ENCODE results near the gene TBKBP1.

The TBKBP1 gene

DNA sequence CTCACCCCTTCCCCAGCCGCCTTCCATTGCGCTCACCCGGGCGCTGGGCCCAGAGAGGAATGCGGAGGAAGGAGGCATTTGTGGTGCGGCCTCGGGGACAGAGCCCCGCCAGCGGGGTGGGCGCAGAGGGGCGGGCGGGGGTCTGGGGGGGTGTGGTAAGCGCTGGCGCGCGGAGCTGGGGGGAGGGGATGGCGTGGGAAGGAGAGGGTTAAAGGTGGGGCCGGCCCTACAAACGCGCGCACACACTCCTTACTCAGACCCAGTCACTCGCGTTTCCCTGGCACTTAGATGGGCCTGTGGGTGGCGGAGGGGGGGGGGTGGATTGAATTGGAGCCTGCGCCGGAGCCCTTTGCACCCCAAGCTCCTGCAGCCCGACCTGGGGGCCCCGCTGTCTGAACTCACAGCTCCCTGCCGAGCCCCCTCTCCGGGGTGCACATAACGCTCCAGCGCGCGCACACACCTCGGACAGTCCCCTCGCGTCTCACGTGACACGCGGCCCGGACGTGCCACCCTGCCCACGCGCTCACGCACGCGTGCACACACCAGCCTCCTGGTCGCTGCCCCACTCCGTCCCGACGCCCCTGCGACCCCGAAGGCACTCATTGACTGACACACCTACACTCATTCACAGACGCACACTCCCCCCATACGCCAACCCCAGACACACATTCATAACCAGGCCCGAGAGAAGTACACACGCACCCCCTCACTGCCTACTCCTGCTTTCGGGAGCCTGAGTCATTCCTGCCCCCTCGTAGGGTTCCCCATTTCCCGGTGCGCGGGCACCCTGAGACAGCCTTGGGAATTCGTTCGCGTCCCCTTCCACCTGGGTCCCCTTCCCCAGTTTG lies 844 bp downstream of the TBKBP1 start:
- H3K9ac ChIP-seq (ENCODE audit: low read length), result no peak overlapping the region
- peaks cover 10% of the 10 kb centered on the region for H3K36me3 ChIP-seq (ENCODE audit: insufficient read depth, low read length)
- no peaks in the 10 kb centered on the region for H3K27me3 ChIP-seq (ENCODE audit: control insufficient read depth in 1 of 2, insufficient read depth in 2 of 2, low read length in 2 of 2)
- peak overlapping the region; percentile 73 to 77 for H3K4me3 ChIP-seq (ENCODE audit: low read depth in 1 of 2, low read length in 2 of 2)
- no peaks in the 10 kb centered on the region for H3K9me3 ChIP-seq (ENCODE audit: low read length)
- peak overlapping the region; percentile 68 for H3K27ac ChIP-seq (ENCODE audit: low read depth, low read length)
- peaks cover 12% of the 10 kb centered on the region for H3K4me1 ChIP-seq (ENCODE audit: insufficient read depth, low read length)

DNA sequence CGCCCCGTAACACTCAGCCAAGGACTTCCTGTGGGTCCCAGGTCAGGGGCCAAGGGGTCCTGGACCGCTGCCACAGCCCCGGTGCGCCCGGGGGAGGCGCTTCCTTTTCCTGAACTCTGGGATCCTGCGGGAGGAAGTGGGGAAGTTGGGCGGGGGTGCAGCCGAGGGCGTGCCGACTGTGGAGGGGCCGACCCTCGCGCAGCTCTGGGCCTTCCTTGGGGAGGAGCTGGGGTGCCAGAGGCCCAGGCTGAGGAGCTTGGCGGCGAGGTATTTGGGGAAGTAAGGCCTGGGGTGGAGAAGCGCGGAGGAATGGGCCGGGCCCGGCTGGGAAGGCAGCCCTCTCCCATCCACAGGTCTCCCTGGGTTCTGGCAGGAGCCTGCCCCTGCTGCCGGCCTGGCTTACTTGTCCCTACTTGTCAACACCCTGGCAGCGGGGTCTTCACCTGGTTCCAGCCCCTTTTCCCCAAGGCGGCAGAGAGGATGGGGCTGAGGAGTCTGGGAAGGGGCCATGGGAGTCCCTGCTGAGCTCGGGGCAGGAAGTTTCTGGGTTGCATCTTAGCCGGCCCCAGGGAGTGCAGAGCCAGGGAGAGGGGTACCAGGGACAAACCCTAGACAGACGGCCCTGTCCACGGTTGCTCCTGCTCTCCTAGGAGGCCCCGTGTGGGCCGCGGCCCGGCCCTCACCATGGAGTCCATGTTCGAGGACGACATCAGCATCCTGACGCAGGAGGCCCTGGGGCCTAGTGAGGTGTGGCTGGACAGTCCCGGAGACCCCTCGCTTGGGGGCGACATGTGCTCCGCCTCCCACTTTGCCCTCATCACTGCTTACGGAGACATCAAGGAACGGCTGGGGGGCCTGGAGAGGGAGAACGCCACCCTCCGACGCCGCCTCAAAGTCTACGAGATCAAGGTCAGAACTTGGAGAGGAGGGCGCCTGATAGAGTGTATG lies 1.7 kb downstream of the TBKBP1 start:
- H3K4me1 ChIP-seq (ENCODE audit: insufficient read depth, low read length), result peaks cover 12% of the 10 kb centered on the region
- H3K27ac ChIP-seq (ENCODE audit: low read depth, low read length), result peak overlapping the region; percentile 68
- no peaks in the 10 kb centered on the region for H3K9me3 ChIP-seq (ENCODE audit: low read length)
- H3K27me3 ChIP-seq (ENCODE audit: control insufficient read depth in 1 of 2, insufficient read depth in 2 of 2, low read length in 2 of 2), result no peaks in the 10 kb centered on the region
- H3K4me3 ChIP-seq (ENCODE audit: low read depth in 1 of 2, low read length in 2 of 2), result peak overlapping the region; percentile 73 to 77
- H3K36me3 ChIP-seq (ENCODE audit: insufficient read depth, low read length), result peaks cover 14% of the 10 kb centered on the region
- H3K9ac ChIP-seq (ENCODE audit: low read length), result no peak overlapping the region

DNA sequence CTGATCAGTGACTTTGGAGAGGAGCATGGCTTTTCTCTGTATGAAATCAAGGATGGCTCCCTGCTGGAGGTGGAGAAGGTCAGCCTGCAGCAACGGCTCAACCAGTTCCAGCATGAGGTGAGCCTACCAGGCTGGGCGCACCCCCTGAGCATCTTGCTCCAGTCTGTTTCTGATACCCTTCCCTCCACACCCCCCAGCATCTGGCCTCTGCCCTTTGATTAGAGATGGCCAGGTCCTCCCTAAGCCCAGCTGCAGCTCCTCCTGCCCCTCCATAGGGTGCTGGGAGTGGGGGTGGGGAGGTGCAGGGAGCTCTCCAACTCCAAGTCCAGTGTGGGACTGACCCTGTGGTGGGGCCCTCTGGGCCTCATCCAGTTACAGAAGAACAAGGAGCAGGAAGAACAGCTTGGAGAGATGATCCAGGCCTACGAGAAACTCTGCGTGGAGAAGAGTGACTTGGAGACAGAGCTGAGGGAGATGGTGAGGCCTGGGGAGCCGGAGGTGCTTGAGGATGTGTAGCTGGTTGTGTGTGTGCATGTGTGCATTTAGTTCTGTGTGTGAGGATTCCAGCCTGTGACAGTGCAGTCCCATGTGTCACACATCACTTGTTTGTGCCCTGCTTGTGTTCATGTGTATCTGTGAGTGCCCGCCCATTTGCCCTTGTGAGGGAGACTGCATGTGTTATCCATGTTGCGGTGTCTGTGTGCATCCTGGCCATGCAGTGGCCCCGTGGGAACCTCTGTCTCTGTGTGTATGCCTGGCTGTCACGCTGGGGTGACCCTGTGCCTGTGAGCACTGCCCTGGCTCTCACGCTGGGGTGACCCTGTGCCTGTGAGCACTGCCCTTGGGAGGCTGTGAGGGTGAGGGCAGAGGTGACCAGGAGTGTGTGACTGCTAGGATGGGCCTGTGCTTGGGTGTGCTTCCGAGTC lies 3.0 kb downstream of the TBKBP1 start:
- H3K27me3 ChIP-seq (ENCODE audit: control insufficient read depth in 1 of 2, insufficient read depth in 2 of 2, low read length in 2 of 2), result no peaks in the 10 kb centered on the region
- H3K36me3 ChIP-seq (ENCODE audit: insufficient read depth, low read length), result peaks cover 15% of the 10 kb centered on the region
- H3K9me3 ChIP-seq (ENCODE audit: low read length), result no peaks in the 10 kb centered on the region
- H3K4me1 ChIP-seq (ENCODE audit: insufficient read depth, low read length), result peaks cover 12% of the 10 kb centered on the region
- no peak overlapping the region for H3K27ac ChIP-seq (ENCODE audit: low read depth, low read length)
- no peak overlapping the region for H3K4me3 ChIP-seq (ENCODE audit: low read depth in 1 of 2, low read length in 2 of 2)
- H3K9ac ChIP-seq (ENCODE audit: low read length), result no peak overlapping the region

DNA sequence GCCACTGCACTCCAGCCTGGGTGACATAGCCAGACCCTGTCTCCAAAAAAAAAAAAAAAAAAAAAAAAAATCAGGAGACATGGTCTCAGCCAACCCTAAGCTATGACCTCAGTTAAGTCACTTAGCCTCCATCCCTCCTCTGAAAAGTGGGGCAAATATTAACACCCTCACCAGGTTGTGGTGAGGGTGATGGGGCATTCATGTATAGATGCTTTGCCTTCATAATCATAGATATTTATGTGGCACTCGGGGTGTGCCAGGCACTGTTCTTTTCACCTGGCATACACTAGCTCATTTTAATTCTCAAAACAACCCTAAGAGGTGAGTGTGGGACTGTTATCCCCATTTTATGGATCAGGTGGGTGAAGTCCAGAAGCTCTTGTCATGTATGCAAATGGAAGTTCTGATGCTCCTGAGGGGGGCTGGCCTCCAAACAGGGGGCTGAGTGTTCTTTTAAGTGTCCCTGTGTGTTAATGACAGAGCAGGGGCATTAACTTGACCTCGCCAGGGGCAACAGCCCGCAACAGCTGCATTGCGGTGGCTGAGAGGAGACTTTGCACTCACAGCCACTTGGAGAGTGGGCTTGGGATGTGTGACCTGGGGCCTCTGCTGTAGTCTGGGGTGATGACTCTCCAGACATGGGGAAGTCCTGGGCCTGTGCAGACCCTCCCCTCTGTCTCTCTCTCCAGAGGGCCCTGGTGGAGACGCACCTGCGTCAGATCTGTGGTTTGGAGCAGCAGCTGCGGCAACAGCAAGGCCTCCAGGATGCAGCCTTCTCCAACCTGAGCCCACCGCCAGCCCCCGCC lies 4.1 kb downstream of the TBKBP1 start:
- Histone ChIP-seq H3K9ac (ENCODE audit: low read length) (no peak overlapping the region), H3K27ac (ENCODE audit: low read depth, low read length) (no peak overlapping the region), H3K27me3 (ENCODE audit: control insufficient read depth in 1 of 2, insufficient read depth in 2 of 2, low read length in 2 of 2) (no peaks in the 10 kb centered on the region), H3K9me3 (ENCODE audit: low read length) (no peaks in the 10 kb centered on the region), H3K4me3 (ENCODE audit: low read depth in 1 of 2, low read length in 2 of 2) (no peak overlapping the region), H3K4me1 (ENCODE audit: insufficient read depth, low read length) (peaks cover 8% of the 10 kb centered on the region), H3K36me3 (ENCODE audit: insufficient read depth, low read length) (peaks cover 15% of the 10 kb centered on the region)

DNA sequence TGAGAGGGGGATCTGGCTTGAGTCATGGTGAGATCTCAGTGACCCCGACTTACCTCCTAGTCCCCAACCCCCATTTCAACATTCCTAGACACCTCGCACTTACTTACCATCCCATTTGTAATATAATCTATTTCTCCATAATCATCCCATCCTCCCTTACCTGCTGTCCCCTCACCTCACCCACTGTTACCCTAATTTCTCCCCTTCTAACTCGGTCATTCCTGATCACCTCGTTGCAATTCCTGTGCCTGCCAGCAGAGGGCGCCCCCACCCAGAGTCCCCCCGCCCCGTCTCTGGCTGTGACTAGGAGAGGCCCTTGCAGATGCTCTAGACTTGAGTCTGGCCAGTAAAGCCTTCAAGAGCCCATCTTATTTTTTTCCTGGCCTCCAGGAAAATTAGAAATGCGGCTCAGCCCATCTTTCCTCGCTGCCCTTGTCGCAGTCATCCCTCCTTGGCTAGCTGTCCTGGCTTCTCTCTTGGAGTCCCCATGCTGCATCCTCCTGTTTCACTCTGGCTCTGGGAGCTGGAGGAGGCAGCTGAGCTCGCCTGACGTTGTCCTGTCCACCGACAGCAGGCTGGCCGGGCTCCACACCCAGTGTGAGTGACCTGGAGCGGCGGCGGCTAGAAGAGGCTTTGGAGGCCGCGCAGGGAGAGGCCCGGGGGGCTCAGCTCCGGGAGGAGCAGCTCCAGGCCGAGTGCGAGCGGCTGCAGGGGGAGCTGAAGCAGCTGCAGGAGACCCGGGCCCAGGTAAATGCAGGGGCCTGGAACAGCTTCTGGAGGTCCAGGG lies 5.0 kb downstream of the TBKBP1 start:
- peaks cover 4% of the 10 kb centered on the region for H3K4me1 ChIP-seq (ENCODE audit: insufficient read depth, low read length)
- H3K27me3 ChIP-seq (ENCODE audit: control insufficient read depth in 1 of 2, insufficient read depth in 2 of 2, low read length in 2 of 2), result no peaks in the 10 kb centered on the region
- H3K27ac ChIP-seq (ENCODE audit: low read depth, low read length), result no peak overlapping the region
- H3K36me3 ChIP-seq (ENCODE audit: insufficient read depth, low read length), result peaks cover 15% of the 10 kb centered on the region
- H3K9me3 ChIP-seq (ENCODE audit: low read length), result no peaks in the 10 kb centered on the region
- no peak overlapping the region for H3K4me3 ChIP-seq (ENCODE audit: low read depth in 1 of 2, low read length in 2 of 2)
- no peak overlapping the region for H3K9ac ChIP-seq (ENCODE audit: low read length)

DNA sequence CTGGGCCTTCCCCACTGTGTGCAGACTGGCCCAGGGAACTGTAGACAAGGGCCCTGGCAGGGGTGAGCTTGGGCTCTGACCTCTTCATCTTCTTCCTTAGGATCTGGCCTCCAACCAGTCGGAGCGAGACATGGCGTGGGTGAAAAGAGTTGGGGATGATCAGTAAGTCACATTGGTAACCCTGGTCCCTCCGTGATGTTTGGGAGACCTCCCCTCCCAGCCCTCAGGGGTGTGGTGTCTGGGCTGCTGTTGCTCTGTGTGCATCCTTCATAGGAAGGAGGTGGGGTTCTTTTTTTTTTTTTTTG lies 5.5 kb downstream of the TBKBP1 start:
- H3K4me3 ChIP-seq (ENCODE audit: low read depth in 1 of 2, low read length in 2 of 2), result no peak overlapping the region

DNA sequence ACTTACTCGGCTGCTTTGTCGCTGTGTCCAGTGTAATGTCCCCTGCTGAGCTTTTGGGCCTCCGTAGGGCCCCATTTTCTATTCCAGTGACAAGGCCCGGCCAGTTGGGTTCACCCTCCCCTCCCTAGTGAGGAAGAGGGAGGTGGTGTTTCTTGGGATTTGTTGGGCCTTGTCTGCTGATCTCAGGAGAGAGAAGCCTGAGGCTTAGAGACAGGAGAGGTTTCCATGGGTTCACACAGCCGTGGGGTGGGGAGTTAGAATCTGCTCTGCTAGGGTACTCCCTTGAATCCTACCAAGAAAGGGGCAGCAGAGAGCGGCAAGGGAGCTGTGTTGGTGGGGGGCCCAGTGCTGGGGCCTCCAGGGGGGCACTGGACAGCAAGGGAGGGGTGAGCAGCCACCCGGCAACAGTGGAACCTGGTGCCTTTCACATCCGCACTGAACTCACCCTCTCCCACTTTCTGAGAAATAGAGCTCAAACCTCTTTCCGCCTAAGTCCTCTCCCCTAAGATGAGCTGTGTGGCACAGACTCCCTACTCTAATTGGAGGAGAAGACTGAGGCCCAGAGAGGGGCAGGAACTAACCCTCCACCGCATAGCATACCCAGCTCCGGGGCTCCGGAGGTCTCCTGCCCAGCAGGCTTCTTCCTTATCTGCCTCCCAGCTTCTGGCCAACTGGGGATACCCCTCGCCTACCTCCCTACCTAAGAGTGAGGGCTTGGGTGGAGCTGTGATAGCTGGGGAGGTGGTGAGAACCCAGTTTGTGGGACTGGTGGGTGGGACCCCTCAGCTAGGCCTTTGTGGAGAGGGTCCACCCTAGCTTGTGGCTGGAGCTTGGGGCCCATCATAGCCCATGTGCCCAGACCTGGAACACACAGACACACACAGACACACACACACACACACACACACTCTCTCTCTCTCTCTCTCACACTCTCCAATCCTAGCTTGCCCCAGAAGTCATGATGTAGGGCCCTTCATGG lies 6.8 kb downstream of the TBKBP1 start:
- Histone ChIP-seq H3K4me3 (ENCODE audit: low read depth in 1 of 2, low read length in 2 of 2) (no peak overlapping the region), H3K4me1 (ENCODE audit: insufficient read depth, low read length) (peaks cover 4% of the 10 kb centered on the region), H3K9ac (ENCODE audit: low read length) (no peak overlapping the region), H3K27ac (ENCODE audit: low read depth, low read length) (no peak overlapping the region), H3K36me3 (ENCODE audit: insufficient read depth, low read length) (peaks cover 15% of the 10 kb centered on the region), H3K27me3 (ENCODE audit: control insufficient read depth in 1 of 2, insufficient read depth in 2 of 2, low read length in 2 of 2) (no peaks in the 10 kb centered on the region), H3K9me3 (ENCODE audit: low read length) (no peaks in the 10 kb centered on the region)

More for the DNA sequence above, 5.5 kb downstream of the TBKBP1 start:
- Histone ChIP-seq H3K9me3 (ENCODE audit: low read length) (no peaks in the 10 kb centered on the region), H3K36me3 (ENCODE audit: insufficient read depth, low read length) (peaks cover 15% of the 10 kb centered on the region), H3K27me3 (ENCODE audit: control insufficient read depth in 1 of 2, insufficient read depth in 2 of 2, low read length in 2 of 2) (no peaks in the 10 kb centered on the region), H3K4me1 (ENCODE audit: insufficient read depth, low read length) (peaks cover 4% of the 10 kb centered on the region), H3K9ac (ENCODE audit: low read length) (no peak overlapping the region), H3K27ac (ENCODE audit: low read depth, low read length) (no peak overlapping the region)

DNA sequence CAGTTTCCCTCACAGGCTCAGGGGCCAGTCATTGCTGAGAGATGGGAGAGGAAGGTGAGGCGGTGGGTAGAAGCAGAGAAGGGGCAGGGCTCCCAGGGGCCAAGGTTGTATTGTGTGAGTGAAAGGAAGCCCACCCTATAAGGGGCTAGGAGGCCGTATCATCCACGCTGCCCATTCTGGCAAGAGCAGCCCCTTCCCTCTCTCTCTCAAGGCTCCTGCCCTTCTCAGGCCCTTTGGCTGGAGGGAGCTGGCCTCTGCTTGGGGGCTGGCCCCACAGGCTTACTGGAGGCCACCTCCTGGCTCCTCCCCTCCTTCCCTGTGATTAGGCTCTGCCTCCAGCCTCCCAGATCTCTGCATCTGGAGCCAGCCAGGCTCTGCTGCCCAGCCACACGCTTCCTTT lies 7.6 kb downstream of the TBKBP1 start:
- Histone ChIP-seq H3K4me3 (ENCODE audit: low read depth in 1 of 2, low read length in 2 of 2) (no peak overlapping the region), H3K4me1 (ENCODE audit: insufficient read depth, low read length) (peaks cover 5% of the 10 kb centered on the region), H3K9ac (ENCODE audit: low read length) (no peak overlapping the region), H3K9me3 (ENCODE audit: low read length) (no peaks in the 10 kb centered on the region), H3K27ac (ENCODE audit: low read depth, low read length) (no peak overlapping the region), H3K36me3 (ENCODE audit: insufficient read depth, low read length) (peaks cover 15% of the 10 kb centered on the region), H3K27me3 (ENCODE audit: control insufficient read depth in 1 of 2, insufficient read depth in 2 of 2, low read length in 2 of 2) (no peaks in the 10 kb centered on the region)

DNA sequence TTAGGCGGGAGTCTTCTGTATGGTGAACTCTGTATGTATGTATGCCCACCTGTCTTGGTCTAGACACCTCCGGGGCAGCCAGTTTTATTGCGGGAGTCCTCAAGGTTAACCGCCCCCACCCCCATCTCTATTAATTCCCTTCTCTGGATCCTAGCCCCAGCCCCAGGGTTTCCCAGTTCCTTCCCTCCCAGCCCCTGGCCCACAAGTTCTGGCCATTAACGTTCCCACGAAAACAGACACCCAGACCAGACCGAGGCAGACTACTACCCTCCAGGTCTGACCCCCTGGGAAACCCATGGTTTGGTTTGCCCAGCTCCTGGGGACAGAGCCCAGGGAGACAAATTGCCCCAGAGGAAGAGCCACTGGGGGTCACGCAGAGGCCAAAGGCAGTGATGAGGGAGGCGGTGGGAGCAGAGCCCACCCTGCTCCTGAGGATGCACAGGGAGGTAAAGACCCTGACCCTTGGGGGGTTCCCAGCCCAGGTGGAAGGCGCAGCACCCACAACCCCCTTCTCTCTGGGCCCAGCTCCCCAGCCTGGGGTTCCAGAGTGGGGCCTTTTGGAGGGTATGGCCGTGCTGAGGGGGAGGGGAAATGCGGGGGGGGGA lies 8.5 kb downstream of the TBKBP1 start:
- H3K9ac ChIP-seq (ENCODE audit: low read length), result no peak overlapping the region
- H3K36me3 ChIP-seq (ENCODE audit: insufficient read depth, low read length), result peaks cover 9% of the 10 kb centered on the region
- no peaks in the 10 kb centered on the region for H3K9me3 ChIP-seq (ENCODE audit: low read length)
- H3K27ac ChIP-seq (ENCODE audit: low read depth, low read length), result no peak overlapping the region
- H3K4me1 ChIP-seq (ENCODE audit: insufficient read depth, low read length), result peaks cover 13% of the 10 kb centered on the region
- H3K27me3 ChIP-seq (ENCODE audit: control insufficient read depth in 1 of 2, insufficient read depth in 2 of 2, low read length in 2 of 2), result no peaks in the 10 kb centered on the region
- no peak overlapping the region for H3K4me3 ChIP-seq (ENCODE audit: low read depth in 1 of 2, low read length in 2 of 2)

Measured in muscle layer of colon (tissue), 2 donors.